GM18907 (cell line): ENCODE data around the gene MEF2C.
"Not testable (repeated sequence)": the region's sequence is repeated elsewhere in the genome, so short reads cannot be mapped to it uniquely, and the experiment has no call there.

Experiments
- ATAC-seq: cut with Tn5 transposase; IDR thresholded peaks from one replicate; pipeline ENCODE4 v1.9.1; 2021; ENCODE audit warnings: mild to moderate bottlenecking, moderate library complexity; ENCODE audit not compliant: unreplicated experiment

Gene MEF2C

DNA sequence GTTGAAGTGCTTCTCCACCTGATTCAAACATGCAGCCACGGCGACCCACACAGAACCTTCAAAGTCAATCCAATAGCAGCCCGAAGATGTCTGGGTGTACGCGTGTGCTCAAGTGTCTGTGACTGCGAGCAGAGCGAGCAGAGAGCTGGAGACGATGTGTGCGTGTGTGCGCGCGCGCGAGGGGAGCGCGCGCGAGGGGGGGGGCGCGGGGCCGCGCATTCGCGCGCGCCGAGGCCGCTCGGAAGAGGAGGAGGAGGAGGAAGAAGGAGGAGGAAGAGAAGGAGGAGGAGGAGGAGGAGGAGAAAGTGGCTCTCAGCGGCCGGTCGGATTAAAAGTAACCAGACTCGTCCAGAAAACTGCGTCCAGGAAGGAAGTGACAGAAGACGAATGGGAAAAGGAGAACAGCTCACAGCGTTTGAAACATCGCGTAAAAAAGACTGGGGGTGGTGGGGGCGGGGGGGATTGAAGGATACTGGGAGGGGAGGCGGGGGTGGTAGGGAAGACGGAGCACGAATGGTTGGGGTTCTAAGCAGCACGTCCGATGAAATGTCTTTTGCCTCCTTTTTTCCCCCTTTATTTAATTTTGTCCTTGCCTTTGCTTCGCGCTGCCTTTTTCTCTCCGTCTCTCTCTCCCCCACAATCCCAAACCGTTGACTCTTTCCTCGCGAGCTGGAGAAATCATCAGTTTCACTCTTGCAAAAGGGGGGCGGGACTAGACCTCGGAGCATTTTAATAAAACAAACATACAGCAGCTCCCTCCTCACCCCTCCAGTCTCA, at the start of gene MEF2C:
TSS of gene MEF2C (minus strand) at position 126 of the 777 bp plus-strand sequence. CDS start 59,396 bp downstream, outside the sequence.
- ATAC-seq = peak; percentile 33

DNA sequence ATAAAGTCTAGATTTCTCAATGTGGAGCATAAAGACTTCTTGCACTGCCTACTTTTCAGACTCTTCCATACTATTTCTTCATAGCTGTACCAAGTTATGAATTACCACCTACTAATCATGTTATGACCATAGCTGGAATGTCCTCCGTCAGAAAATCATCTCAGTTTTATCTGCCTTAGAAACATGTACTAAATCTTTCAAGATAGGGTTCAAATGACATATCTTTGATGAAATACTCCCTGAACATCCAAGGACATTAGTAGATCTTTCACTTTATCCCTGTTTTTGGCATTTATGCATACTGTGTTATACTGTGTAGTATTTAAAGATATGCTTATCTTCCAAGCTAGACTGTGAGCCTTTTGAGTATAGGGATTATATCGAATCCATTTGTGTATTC, 49.6 kb upstream of the MEF2C start:
- no peak for ATAC-seq

DNA sequence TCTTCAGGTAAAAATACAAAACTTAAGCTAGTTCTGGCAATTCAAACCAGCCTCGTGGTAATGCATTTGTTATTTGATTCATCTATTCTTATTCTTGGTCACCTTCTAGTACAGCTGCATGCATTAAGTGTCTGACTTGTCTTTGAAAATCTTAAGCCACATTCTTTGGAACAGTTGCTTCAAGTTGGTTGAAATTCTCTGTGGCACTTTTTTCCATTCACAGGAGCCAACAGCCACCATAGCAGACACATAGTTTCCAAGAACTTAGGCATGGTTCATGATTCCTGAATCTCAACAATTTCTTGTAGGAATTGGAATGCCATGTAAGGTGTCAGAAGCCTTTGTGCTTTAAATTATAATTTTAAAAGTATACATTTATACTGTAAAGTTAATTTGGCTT, 47.4 kb upstream of the MEF2C start:
- ATAC-seq = no peak

DNA sequence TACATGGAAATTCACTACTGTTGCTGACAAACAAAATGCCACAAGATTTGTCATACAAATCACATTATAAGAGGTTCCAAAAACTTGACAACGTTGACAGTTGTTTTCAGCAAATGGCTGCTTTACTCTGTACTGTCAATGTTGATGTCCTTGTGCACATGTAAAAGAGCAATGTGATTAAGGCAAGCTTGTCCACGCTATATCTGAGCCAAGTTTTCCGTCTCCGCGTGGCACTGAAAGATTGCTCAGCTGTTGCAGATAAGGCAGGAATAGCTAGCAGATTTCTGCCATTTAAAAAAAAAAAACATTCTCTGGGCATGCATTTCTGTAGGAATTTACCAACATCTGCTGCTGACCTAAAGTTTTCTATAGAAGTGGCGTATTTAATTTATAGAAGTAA, 46.4 kb upstream of the MEF2C start:
- no peak for ATAC-seq

DNA sequence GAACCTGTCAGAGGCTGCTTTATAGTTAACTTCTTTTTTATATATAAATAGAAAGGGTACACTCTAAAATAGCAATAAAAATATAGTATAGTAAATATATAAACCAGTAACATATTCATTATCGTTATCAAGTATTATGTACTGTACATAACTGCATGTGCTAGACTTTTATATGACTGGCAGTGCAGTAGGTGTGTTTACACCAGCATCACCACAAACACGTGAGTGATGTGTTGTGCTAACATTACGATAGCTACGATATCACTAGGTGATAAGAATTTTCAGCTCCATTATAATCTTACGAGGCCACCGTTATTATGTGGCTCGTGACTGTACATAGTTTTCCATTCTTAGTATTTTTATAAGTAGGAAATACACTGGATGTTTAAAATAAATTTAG, 43.8 kb upstream of the MEF2C start:
- no peak for ATAC-seq

DNA sequence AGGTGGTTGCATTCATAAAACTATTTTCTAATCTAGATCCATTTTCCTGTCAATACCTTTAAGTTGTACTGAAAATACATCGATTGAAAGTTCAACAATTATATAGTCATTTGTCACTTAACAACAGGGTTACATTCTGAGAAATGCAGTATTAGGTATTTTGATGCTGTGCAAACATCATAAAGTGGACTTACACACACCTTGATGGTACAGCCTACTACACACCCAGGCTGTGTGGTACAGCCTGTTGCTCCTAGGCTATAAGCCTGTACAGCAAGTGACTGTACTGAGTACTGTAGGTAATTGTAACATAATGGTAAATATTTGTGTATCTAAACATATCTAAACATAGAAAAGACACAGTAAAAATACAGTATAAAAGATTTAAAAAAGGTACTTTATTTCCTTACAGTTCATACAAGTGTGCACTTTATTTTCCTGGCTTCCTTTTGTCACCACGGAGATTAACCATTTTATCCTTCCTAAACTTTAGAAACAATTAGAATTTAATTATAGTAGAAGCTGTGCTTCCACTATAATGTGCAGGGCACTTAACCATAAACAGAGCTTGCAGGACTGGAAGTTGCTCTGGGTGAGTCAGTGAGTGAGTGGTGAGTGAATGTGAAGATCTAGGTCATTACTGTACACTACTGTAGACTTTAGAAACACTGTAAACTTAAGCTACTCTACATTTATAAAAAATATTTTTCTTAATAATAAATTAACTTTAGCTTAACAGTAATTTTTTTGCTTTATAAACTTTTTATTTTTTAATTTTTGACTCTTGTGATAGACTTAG, 42.9 kb upstream of the MEF2C start:
- no peak for ATAC-seq

DNA sequence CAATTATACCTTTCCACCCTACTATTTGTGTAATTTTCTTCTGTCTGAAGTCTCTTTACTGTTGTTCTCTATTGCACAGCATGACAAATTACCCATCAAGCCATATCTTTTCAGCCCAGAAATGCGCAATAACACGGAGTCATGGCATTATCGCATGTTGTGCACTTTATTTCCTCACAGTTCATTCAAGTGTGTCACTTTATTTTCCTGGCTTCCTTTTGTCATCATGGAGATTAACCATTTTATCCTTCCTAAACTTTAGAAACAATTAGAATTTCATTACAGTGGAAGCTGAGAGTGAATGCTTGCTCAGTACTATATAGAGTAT, 41.3 kb upstream of the MEF2C start:
- ATAC-seq = no peak

DNA sequence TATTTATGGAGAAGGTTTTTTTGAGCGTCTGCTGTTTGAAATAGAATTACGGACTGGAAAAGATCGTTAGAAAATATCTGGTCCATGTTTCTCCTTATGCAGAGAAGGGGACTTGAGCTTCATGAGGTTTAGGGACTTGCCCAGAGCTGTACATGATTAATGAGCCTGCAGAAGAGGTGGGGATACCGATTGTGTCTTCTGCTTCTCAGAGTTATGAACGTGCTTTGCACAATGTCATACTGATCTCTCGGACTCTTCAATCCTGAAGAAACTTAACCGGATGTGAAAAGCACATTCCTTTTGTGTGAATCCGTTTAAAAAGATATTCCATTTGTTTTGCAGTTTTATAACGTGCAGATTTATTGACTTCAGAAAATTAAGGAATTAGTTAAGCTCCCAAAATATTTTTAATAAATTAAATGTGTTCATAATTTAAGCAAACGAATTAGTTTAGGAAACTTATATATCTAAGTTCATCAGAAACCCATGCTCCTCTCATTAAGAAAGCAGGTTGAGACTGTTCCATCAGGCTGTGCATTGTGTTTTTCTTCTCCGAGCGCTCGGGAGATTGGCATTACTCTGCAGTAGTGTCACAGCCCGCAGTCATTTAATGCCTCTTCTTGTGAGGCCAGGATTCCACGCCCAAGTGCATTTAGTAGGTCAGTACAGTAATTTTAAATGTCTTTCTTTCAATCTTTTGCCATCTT, 40.8 kb upstream of the MEF2C start:
- ATAC-seq = no peak

DNA sequence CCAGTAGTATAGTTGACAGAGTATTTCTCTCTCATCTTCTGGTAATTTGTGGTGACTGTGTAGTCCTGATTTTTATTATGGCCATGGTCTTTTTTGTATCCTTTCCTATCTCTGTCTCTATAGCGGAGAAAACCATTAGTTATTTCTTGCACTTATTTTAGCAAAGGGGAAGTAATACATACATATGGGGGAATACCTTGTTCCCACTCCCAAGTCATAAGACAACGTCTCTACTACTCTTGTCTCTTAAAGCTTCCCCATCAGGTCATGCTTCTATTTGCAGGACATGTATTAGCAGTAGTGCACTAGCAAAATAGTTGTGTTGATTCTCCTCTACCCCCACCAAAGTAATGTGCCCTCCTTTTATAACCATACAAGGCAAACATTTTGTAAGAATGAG, 29.8 kb upstream of the MEF2C start:
- not testable (repeated sequence) for ATAC-seq

DNA sequence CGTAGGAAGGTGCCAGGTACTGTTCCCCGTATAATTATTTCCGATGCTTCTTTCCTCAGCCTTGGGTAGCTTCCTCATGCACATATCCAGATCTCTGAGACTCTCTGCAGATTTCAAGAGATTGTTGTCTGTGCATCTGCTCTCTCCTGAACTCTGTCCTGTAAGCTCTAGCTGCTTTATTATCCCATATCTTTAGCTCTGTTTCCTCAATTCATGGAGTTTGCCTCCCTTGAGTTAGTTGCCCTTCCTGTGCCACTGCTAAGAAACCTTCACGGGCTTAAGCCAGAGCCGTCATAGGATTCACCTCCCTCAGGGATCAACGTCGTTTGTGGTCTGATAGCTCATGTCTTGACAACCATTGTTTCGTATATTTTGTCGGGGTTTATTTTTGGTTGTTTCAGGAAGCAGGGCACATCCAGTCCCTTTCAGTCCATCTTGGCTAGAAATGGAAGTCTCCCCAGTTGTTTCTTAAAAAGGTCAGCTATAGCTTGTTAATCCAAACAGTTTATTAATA, 28.1 kb upstream of the MEF2C start:
- not testable (repeated sequence) for ATAC-seq

DNA sequence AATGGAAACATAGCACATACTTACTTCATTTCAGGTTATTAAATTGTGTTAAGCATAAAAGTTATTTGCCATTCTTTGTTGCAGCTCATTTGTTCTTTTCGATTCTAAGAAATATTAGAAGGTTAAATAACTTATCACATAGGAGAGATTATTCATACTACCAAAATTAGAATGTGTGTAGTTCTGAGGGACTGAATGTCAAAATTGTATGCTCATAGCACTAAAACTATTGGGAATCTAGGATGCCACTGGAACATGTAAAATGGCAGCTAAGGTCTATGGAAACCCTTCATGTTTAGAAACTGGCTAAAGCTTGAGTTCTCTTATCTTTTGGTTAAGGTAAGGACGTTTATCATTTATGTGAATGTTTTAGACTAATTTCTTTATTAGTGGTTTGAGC, 21.5 kb upstream of the MEF2C start:
- not testable (repeated sequence) for ATAC-seq

DNA sequence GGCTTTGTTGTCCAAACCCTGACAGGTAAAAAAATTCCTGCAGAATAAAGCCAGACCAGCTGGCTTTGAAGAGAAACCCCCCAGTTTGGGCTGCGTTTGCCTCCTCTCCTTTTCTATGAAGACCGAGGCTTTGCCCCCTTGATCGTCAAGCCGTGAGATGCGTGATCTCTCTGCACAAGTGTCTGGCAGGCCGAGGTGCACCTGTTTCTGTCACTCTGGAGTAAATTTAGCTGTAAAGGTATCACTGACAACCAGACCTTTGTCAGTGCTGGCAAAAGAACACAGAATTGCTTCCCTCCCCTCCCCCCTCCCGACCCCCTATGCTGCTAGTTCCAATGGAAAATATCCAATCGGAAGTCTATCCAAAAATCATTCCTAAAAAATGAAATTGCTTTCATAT, 21.0 kb upstream of the MEF2C start:
- not testable (repeated sequence) for ATAC-seq

DNA sequence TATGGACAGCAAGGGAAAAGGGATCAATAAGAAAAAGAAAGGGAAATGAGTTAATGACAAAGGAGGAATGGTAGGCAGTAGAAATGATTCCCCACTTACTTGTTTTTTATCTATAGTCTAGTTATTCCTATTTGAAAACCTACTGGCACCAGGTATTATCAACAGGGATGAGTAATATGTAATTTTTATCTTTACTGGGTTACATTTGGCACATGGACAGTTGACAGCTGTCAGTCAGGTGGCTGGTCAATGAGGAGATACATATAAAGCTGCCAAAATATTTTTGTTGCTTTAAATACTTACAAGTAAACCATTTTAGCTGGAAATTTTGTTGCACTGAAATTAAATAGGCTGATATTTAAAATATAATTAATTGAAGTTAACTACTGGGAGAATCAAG, 18.1 kb upstream of the MEF2C start:
- ATAC-seq = not testable (repeated sequence)

DNA sequence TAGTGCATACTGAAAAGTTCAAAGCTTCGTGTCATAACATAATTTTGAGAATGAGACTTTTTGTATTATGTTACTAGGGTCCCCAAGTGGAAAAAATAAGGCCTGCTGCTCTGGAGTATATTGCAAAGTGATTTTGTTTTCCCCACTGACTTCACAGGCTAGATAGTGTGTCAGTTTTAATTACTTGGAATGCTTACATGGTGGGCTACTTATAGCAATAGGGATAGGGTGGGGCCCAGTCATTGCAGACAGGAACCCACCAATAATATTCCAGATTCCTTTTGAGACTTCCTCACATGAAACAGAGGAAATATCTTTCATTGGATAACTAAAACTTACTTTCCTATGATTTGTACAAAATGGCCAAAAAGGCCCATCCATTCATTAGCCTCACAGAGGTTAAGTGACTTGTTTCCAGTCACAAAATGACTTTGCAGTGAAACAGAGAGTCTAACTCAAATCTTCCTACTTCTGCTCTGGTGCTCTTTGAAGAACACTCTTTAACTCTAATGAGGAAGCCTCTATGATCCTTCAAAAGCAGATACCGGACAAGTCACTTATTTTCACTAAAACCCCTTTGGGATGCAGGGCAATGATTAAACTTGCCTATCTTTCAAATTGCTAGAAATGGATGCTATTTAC, 16.2 kb upstream of the MEF2C start:
- no peak for ATAC-seq

DNA sequence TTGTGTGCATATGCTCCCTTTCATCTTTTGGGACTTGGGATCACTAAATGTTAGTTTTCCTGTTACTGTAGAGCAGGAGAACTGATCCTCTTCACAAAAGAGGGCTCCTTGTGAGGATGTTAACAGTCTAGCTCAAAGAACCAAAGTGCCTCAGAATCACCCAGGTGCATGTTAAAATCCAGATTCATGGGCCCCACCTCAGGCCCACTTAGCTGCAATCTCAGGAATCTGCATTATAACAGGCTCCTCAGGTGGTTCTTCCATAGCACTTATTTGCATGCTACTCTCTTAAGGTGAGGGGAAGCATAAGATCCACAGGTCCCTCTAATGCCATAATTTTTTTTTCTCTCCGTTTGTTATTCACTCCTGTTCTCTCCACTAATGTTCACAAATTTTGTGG, 14.8 kb upstream of the MEF2C start:
- no peak for ATAC-seq

DNA sequence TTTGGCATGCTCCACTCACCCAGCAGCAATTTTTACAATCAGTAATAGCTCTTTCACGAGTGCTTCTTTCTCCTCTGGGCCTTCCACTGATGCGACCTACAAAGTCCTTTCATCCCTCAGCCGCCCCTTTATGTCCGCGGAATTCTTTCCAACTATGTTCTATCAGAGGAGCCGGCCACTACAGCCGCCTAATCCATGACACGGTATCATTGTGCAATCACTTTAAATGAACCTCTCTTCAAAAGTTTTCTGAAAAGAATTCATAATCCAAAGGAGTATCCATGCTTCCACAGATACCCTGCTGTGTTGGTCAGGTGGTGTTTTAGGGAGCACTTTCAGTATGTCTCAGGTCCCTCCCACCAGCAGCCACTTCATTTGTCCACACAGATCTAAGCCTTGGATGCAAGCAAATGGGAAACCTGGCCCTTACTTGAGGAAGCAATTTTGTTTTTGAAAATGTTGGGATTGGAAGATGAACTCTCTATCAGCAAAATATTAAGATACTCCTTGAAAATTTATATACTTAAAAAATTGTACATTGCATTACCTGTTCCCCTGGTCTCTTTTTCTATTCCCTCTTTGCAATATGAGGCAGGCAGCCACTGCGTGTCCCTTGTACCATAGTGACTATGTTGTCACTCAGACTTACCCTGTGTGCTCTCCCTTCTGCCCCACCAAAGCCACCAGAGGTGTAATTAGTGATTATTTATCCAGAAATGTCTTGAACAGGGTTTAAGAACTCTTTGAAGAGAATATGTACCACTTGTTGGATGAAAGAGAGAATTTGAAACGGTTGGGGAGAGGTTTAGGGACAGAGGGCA, 12.9 kb upstream of the MEF2C start:
- ATAC-seq = no peak

DNA sequence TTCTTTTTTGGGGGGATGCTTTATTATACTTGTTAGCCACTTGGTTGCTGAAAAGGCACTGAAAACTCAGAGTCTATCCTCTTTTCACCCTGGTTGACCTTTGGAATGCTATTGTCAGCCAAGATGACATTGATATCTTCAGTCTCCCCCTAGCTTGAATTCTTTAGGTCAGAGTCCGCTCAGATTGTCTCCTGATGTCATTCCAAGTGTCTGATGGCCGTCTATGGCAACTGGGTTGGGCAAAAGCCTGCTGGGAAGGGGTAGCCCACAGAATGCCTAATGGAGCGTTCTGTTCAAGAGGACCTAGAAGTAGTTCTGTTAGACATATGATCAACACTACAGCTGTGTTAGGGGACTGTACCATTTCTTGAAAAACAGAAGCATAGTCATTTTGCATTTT, 9.7 kb upstream of the MEF2C start:
- ATAC-seq = no peak

DNA sequence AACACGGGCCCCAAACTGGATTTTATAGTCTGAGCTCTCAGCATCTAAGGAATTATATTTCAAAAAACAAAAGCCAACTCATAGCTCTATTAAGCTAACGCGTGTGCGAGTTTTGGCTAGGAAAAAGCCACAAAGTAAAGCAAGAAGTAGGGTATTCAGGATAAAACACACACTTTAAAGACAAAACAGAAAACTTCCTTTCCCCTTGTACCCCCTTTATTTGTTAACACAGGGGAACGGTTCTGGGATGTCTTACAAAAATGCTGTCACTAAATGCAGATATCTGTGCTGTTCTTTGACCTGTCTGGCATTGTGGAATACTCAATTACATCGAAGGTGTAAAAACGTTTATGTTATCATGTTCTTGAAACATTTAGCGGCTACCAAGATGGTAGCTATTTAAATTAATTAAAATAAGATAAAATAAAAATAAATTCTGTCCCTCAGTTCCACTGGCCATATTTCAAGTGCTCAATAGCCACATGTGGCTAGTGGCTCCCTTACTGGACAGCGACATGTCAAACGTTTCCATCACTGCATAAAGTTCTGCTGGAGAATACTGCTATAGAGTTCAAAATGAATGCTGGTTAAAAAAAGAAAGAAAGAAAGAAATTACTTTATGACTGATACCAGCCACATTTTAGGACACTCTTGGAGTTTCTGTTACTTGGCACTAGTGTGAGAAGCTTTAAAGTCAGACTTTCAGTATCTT, 7.2 kb upstream of the MEF2C start:
- ATAC-seq = no peak

DNA sequence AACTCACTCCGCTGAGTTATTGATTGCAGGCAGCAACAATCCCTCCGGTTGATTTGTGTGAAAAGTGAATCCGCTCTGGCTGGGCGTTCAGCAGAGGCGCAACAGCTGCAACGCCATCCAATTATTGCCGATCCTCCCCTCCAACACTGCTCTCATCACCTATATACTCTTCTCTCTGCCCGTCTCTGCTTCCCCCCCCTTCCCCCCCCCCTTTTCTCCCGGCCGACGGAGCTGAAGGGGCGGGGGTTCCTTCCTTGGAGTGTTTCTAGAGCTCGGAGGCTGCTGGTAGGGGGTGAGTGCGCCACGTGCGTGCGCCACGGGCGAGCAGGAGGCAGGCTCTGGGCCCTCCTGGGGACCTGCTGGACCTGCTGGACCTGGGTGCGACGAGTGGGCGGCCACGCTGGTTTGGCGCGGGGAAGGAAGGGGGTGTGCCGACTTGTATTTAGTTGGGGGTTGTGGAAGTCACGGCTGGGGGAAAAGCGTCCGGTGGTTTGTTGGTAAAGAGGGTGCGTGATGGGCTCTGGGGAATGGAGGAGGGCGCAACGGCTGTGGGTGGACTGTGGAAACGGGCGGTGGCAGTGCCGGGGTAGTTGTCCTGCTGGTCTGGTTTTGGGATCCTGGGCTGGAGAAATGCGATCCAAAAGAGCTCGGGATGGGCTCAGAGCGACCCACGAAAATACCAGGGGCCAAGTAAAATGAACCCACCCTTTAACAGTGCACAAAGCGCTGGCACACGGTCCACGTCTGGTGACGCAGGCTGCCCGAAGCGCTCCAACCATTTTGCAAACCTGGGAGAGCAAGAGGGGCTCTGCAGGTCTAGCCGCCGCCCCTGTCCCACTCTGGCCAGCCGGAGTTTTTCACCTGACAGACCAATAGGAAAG, 6.4 kb upstream of the MEF2C start:
- ATAC-seq = peak; percentile 49
